Stimulated activated CD8-positive, alpha-beta memory T cell treated with anti-CD3 and anti-CD28 coated beads, Interleukin-4, amount 100 ng/mL, for 4 hours (primary cell): ENCODE results near the gene ARSG.
A peak's percentile ranks its signal among the peaks of the same experiment; 100 is the strongest.
"Not testable (repeated sequence)": the region's sequence is repeated elsewhere in the genome, so short reads cannot be mapped to it uniquely, and the experiment has no call there.

Source experiments
- DNase-seq, 2 donors: peaks; one replicate each; pipeline ENCODE4 v3.0.0-alpha.2; 2020; ENCODE audit warnings: low read depth in 2 of 2, low spot score in 1 of 2

The ARSG gene

DNA sequence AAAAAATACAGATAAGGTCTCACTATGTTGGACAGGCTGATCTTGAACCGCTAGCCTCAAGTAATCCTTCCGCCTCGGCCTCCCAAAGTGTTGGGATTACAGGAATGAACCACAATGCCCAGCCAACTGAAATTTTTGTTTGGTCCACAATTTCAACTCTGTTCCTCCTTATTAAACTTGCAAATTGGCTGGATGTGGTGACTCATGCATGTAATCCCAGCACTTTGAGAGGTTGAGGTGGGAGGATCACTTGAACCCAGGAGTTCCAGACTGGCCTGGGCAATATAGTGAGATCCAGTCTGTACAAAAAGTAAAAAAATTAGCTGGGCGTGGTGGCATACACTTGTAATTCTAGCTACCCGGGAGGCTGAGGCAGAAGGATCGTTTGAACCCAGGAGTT, 13.4 kb downstream of the ARSG start:
- DNase-seq = no peak

DNA sequence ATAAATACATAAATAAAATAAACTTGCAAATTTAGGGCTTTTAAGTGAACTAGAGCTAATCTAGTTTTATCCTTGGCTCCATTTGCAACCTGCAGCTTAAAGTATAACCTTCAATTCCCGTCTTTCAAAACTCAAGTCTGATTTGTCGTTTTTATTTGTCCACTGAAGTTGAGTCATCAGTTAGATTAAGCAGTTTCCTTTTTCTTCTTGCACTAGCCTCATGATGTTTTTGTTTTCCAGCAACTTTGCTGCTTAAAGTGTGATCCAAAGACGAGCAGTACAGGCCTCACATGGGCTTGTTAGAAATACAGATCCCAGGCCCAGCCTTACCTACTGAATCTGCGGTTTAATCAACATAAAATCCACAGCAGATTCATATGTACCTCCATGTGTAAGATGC, 13.8 kb downstream of the ARSG start:
- DNase-seq = no peak

DNA sequence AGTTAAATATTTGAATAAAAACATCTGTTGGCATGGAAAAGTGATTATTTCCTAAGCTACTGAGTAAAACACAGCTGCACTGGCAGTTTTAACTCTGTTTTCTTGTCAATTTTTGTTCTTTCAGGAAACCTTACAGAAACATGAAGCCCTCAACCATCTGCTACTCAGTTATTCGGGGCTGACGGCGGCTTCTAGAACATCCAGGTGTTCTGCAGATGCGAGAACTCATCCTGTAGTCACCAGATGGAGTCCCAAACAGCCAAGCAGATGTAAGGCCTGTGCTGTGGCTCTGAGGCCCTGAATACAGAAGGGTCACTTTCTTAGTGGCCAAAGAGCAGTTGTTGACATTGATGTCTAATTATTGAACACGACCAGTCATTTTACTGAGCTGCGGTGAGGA, 15.5 kb downstream of the ARSG start:
- DNase-seq = no peak

DNA sequence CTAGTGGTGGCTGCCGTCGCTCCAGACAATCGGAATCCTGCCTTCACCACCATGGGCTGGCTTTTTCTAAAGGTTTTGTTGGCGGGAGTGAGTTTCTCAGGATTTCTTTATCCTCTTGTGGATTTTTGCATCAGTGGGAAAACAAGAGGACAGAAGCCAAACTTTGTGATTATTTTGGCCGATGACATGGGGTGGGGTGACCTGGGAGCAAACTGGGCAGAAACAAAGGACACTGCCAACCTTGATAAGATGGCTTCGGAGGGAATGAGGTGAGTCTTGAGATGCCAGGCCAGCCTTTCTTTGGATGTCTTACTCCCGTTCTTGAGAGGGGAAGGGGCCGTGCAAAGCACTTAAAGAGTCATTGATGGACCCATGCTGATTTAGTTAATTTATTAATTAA, 16.1 kb downstream of the ARSG start:
- DNase-seq = no peak

DNA sequence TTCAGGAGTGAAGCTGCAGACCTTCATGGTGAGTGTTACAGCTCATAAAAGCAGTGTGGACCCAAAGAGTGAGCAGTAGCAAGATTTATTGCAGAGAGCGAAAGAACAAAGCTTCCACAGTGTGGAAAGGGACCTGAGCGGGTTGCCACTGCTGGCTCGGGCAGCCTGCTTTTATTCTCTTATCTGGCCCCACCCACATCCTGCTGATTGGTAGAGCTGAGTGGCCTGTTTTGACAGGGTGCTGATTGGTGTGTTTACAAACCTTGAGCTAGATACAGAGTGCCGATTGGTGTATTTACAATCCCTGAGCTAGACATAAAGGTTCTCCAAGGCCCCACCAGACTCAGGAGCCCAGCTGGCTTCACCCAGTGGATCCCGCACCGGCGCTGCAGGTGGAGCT, 17.2 kb downstream of the ARSG start:
- not testable (repeated sequence) for DNase-seq

DNA sequence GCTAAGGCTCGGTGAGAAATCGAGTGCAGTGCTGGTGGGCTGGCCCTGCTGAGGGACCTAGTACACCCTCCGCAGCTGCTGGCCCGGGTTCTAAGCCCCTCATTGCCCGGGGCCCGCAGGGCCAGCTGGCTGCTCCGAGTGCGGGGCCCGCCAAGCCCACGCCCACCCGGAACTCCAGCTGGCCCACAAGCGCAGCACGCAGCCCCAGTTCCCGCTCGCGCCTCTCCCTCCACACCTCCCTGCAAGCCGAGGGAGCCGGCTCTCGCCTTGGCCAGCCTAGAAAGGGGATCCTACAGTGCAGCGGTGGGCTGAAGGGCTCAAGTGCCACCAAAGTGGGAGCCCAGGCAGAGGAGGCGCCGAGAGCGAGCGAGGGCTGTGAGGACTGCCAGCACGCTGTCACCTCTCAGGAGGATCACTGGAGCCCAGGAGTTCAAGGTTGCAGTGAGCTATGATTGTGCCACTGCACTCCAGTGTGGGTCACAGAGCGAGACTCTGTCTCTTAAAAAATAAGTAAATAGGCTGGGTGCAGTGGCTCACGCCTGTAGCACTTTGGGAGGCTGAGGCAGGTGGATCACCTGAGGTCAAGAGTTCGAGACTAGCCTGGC, 17.9 kb downstream of the ARSG start:
- not testable (repeated sequence) for DNase-seq

DNA sequence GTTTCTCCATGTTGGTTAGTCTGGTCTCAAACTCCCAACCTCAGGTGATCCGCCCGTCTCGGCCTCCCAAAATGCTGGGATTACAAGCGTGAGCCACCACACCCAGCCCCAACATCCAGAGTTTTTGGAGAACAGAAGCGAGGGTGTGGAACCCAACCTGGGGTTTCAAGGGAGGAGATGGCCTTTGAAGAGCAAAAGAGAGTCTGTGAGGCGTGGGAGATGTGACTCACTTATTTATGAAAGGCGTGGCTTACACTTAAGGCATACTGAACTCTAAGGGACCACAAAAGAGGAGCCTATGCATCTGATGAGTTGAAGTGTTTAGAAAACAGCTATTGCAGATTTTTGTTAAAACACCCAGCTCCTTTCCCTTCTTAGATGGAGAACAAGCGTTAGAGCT, 18.9 kb downstream of the ARSG start:
- peak; percentile 26 to 28 for DNase-seq

DNA sequence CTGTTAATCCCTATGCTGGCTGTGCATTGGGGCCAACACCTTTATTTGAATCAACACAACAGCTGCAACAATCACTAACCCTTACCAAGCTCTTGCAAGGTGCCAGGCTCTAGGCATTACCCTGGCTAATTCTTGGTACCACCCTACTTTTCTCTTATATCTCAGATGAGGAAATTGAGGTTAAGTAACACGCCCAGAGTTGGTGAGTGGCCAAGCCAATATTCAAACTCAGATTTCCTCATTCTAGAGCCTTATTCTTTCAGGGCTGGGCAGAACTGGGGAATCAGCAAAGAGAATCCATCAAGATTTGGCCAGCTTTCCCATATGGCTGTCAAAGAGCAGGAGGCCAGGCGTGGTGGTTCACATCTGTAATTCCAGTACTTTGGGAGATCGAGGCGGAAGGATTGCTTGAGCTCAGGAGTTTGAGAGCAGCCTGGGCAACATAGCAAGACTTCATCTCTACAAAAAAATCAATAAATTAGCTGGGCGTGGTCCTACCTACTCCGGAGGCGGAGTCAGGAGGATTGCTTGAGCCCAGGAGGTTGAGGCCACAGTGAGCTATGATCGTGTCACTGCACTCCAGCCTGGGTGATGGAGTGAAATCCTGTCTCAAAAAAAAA, 23.7 kb downstream of the ARSG start:
- no peak for DNase-seq

DNA sequence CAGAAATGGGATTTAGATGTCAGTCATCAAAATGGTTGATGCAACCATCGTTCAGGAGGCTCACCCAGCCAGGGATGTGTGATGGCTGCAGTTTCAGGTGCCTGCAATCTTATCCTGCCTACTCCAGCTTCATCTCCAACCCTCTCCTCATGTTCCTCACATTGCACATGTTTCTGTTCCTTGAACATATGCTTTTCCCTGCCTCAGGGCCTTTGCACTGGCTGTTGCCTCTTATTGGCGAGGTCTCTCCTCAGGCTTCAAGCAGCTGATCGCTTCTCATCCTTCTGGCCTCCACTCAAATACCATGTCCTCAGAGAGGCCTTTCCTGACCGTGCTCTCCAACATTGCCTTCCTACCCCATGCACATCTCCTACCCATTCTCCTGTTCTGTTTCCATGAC, 24.6 kb downstream of the ARSG start:
- DNase-seq = no peak

DNA sequence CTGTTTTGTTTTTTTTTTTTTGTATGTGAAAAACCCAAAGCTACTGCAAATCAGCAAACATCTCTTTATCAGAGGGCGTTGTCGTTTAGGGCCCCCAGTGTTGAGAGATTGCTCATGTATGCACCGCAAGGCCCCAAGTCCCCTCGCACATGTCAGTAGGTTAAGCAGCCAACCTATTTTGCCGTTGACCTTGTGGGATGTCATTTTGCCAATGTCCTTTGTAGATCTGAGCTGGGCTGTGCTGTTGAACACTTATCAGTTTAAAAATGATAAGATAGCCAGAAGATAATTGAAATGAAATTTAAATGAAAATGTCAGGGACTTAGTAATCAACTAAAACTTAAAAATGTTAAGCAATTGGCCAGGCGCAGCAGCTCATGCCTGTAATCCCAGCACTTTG, 26.2 kb downstream of the ARSG start:
- no peak for DNase-seq

DNA sequence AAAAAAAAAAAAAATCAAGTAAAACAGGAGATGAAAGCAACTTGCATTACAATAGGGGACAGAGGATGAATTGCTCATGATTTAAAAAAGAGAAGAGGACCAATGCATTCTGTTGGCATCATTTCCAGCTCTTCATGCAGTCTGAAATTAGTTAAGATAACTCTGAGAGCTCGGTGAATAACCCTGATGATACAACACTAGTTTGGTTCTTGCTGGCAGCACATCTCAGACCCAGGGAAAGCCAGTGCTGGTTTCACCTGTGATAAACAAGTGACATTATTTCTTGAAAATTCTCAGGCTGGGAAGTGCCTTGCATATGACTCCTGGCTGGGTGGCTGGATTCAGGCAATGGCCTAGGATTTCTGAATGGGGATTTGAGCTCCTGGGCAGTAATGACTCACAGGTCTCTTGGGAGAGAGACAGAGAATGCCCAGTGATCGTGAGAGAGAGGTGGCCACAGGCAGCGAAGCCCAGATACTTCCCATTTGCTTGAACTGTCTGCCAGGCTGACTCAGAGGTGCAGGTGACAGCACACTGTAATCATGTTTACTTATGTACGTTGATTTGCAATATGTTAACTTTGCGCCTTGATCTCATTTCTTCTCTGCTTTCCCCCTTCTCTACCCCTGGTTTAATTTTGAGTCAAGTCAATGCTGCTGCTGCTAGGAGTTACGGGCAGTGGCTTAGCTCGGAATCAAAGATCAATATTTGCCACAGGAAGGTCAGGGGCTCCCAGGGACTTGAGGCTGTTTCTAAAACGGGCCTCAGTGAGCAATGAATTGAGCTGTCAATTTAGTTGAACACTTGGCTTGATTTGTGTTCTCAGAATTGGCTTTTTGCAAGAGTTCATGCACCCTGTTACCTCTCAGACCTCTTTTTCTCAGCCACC, 27.1 kb downstream of the ARSG start:
- no peak for DNase-seq

DNA sequence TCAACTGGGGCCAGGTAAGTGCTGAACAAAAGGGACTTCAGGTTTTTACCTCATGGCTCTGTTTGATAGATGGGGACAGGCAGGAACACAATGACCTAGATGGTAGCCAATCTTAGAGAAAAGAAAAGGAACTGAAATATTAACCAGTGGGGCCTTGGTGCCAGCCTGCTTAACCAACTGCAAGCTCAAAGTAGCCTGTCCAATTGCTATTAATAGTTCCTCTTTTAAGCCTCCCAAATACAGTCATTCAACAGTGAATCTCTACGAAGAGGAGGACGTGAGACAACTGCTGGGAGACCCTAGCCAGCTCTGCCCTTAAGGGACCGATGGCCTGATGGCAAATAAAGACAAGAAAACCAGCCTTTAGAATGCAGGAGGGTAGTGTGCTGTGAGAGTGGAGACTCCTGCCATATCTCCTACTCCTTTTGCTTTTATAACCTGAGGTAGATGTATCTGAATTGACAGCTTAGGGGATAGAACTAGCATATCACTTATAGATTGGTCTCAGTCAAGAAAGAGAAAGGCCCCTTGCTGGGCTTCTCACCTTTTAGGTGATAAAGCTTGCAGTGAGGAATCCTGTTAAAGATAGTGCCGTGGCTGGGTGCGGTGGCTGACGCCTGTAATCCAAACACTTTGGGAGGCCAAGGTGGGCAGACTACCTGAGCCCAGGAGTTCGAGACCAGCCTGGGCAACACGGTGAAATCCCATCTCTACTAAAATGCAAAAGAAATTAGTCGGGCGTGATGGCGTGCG, 28.3 kb downstream of the ARSG start:
- no peak for DNase-seq

DNA sequence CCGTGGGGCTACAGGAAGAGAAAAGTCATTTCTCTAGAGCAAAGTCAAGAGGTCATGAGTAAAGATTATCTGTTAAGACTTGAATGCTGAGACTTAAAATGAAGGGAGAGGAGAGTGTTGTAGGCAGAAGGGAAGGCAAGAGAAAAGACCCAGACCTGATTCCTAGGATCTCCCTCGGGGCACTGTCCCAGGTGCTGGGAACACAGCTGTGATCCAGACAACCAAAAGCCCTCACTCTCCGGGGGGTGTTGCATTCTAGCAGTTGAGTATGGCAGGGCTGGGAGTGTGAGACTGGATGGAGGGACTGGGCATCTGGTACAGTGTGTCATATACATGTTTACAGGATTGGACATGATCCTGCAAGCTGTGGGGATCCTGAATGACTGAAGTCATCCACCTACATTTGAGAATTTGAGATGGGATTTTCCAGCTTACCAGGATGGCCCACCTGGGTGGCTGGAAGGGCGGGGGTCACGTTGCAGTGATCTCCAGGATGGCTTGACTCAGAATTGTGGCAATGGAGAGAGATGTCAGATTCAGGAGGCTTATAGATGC, 29.1 kb downstream of the ARSG start:
- DNase-seq = no peak

DNA sequence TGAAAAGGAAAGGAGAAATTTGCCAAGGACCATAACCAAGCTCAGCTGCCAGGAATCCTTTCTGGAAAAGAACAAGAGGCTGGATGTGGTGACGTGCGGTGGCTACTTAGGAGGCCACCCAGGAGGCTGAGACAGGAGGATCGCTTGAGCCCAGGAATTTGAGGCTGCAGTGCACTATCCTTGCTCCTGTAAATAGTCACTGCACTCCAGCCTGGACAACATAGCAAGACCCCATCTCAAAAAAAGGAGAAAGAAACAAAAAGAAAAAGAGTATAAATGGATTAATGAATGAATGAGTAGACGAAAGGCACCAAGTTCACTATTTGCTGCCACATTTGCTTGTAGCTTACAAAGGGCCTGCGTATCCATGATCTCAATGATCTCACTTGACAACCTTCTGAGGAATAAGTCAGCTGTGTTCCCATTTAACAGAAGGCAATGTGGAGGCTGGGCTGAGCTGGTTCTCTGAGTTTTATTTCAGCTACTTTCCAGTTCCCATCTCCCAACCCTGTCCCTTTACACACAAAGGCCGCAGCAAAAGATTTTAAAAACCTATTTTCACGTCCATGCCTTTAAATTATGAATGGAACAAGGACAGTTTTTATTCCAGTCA, 29.8 kb downstream of the ARSG start:
- no peak for DNase-seq

DNA sequence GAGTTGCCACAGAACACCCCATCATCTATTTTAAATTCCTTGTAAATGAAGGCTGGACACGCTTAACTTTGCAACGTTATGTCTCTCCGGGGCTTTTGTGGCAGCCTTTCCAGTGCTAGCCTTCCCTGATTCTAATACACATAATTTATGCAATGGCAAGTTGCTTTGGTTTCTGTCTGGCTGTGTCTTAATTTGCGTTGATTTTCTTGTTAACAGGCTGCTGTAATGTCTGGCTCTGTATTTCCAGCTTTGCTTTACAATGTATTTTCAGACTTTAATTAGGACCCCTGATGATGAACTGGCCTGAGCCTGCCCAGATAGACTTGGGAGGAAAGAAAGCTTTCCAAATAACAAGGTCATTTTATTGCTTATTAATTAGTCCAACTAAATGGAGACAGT, 30.3 kb downstream of the ARSG start:
- no peak for DNase-seq

DNA sequence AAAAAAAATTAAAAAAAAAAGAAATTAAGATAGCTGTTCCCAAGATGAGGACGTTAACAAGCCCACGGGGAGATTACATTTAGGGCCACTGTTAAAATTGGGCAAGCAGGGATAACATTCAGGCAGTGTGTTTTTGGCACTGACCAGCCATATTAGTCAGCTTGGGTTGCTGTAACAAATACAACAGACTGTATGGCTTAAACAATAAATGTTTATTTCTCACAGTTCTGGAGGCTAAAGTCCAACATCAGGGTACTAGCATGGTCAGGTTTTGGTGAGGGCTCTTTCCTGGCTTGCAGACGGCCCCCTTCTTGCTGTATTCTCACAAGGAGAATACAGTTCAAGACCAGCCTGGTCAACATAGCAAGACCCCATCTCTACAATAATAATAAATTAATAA, 31.3 kb downstream of the ARSG start:
- DNase-seq = no peak

DNA sequence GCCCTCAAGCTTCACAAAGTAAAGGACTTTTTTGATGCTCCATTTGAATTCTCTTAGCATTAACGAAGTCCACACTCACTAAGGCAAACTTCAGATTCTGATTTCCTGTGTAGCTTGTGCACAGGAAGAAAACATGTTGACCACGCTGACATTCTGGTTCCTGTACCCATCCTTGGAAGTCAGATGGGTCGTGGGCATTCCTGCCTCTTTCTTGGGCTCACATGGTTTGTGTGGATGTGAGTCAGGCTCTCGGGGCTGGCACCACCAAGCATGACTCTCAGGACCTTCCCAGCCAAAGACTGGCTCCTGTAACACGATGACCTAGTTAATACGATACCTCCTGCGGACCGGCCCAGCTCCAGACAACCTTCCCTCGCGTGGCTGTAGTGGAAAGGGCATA, 32.8 kb downstream of the ARSG start:
- no peak for DNase-seq

DNA sequence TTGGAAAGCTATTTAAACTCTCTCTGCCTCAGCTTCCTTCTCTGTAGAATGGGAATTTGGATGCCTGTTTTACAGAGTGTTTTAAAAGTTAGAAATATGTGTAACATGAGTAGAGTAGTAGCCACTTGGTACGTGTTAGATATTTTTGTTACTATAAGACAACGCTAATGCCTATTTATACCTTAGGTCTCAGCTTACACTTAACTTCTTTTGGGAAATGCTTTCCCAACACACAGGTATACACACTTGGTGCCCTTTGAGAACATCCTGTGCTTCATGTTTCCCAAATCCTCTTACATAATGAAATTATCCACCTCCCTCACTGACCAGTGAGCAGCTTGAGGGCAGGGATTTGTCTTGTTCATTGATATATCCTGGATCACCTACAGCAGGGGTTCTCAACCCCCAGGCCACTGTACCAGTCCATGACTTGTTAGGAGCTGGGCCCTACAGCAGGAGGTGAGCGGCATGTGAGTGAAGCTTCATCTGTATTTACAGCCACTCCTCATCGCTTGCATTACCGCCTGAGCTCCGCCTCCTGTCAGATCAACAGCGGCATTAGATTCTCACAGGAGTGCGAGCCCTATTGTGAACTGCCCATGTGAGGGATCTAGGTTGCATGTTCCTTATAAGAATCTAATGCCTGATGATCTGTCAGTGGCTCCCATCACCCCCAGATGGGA, 33.5 kb downstream of the ARSG start:
- no peak for DNase-seq

DNA sequence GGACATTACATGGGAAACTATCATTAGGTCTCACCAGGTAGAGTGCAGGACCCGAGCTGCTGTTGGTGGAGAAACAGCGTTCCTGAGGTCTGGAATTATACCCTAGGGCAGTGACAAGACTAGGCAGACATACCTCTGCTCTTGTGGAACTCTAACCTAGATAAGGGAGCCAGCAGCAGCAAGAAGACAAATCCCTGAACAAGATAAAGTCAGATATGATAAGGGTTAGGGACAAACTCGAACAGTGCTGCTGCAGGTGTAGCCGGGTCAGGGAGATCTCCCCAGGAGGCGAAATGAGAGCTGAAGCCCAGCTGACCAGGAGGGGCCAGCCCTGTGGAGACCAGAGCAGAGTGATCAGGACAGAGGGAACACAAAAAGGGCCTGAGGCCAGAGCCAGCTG, 34.7 kb downstream of the ARSG start:
- no peak for DNase-seq

DNA sequence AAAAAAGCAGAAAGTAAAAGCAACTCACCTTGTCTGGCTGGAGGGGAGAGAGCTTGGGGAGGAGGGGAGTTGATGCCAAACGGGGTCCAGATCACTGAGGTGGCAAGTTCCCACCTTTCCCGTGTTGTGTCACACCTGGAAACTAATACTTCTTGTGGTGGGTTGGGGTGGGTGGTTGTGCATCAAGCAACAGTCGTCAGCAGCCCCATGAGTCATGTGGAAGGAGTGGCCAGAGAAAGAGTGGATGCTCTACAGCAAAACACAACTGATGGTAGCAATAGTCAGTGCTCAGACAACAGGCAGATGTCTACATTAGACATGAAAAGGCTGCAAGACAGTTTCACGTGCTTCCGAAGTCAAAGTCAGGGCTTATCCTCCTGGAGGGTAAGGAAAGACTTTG, 35.4 kb downstream of the ARSG start:
- no peak for DNase-seq
